GM18526 (cell line): ENCODE data around the gene CLASP1.

Source experiments
- POLR2A ChIP-seq: IDR thresholded peaks from 3 replicates; pipeline ENCODE4 v1.6.1; 2011; ENCODE audit not compliant: insufficient read length; ENCODE audit errors: extremely low read depth

CLASP1 gene

GRCh38 chr2:121649149-121649595 is at the start of gene CLASP1:
Gene CLASP1, minus strand, starts transcription at chr2:121649462. Its CDS starts 43,567 bp downstream, at chr2:121605895.
- no peak for TF ChIP-seq POLR2A

GRCh38 chr2:121698318-121698930 is 49.2 kb upstream of the CLASP1 start:
- TF ChIP-seq POLR2A = no peak

GRCh38 chr2:121697108-121697631 is 47.9 kb upstream of the CLASP1 start:
- TF ChIP-seq POLR2A = no peak

GRCh38 chr2:121696410-121696930 is 47.2 kb upstream of the CLASP1 start:
- no peak for TF ChIP-seq POLR2A

GRCh38 chr2:121695171-121695451 is 45.8 kb upstream of the CLASP1 start:
- TF ChIP-seq POLR2A = no peak

- TF ChIP-seq POLR2A = no peak
These were observed 45.3 kb upstream of the CLASP1 start for GRCh38 chr2:121694398-121695170.

- TF ChIP-seq POLR2A = no peak
These were observed 40.8 kb upstream of the CLASP1 start for GRCh38 chr2:121690095-121690494.

- TF ChIP-seq POLR2A = no peak
These were observed 40.1 kb upstream of the CLASP1 start for GRCh38 chr2:121689356-121689755.

GRCh38 chr2:121688820-121689219 is 39.6 kb upstream of the CLASP1 start:
- no peak for TF ChIP-seq POLR2A

- TF ChIP-seq POLR2A = no peak
These were observed 37.6 kb upstream of the CLASP1 start for GRCh38 chr2:121686902-121687301.

GRCh38 chr2:121686218-121686617 is 37.0 kb upstream of the CLASP1 start:
- no peak for TF ChIP-seq POLR2A

GRCh38 chr2:121682396-121683298 is 33.4 kb upstream of the CLASP1 start:
- TF ChIP-seq POLR2A = no peak

- TF ChIP-seq POLR2A = no peak
These were observed 28.6 kb upstream of the CLASP1 start for GRCh38 chr2:121677855-121678254.

GRCh38 chr2:121670181-121670580 is 20.9 kb upstream of the CLASP1 start:
- no peak for TF ChIP-seq POLR2A

- TF ChIP-seq POLR2A = no peak
These were observed 18.4 kb upstream of the CLASP1 start for GRCh38 chr2:121667618-121668017.
